SH-SY5Y (cell line): ENCODE results near the gene DNAJC1.

Experiments
- GATA2 ChIP-seq: IDR thresholded peaks from 2 replicates; pipeline ENCODE4 v1.6.1; 2011; ENCODE audit warnings: mild to moderate bottlenecking, low read depth, low read length
- GATA3 ChIP-seq: IDR thresholded peaks from 2 replicates; pipeline ENCODE4 v1.6.1; 2011; ENCODE audit warnings: low read depth, mild to moderate bottlenecking, low read length, moderate library complexity

DNA sequence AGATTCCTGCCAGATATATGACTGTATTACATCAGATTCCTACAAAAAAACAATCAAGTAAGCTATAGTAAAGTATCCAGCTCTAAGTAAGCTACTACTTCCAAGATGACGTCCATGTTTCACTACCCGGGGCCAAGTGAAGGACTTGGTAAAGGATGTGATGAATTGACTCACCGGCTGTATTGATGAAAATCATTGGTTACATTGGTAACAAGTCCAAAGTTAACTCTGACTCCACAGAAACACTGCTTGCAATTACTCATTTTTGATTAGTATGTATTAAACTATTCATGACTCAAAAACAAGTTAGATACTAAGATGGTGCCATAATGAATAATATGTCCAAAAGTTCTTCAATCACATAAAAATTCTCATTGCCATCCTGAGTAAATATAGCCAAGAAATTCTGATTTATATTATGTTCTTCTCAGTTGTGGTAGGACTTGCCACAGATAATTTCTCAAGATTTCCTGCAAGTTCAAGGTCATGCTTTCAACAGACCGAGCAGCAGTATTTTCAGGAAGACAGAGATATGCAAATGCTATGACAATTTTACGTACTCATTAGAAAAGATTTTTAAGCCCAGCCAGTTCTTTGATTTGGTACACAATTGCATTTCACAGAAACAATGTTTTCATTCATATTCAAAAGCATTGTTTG lies 12.6 kb upstream of the DNAJC1 start:
- TF ChIP-seq GATA3 (no peak), GATA2 (no peak)
